H9 (cell line): ENCODE results near the gene PHF12. TPM values are rescaled to one million over a fixed set of nuclear protein-coding genes. Genes with fewer than 3 reads are reported as not detected.

Source experiments
- DNase-seq: peaks from one replicate; pipeline ENCODE4 v3.0.0-alpha.2; 2017
- H2AFZ ChIP-seq: one replicate; pipeline ENCODE4 v1.6.1; 2013; ENCODE audit warnings: mild to moderate bottlenecking, low read length, control low read depth, moderate library complexity
- H2AK5ac ChIP-seq: 2 replicates; pipeline ENCODE4 v1.6.1; 2013; ENCODE audit warnings: low read length, control low read depth, mixed read lengths; ENCODE audit not compliant: insufficient read length
- H2BK120ac ChIP-seq: one replicate; pipeline ENCODE4 v1.6.1; 2013; ENCODE audit warnings: low read depth, mild to moderate bottlenecking, low read length, control low read depth, inconsistent platforms; ENCODE audit not compliant: poor library complexity, severe bottlenecking
- H2BK12ac ChIP-seq: 2 replicates; pipeline ENCODE4 v1.6.1; 2013; ENCODE audit warnings: low read length, control low read depth, mixed read lengths, low read depth; ENCODE audit not compliant: insufficient read length
- H2BK15ac ChIP-seq: 2 replicates; pipeline ENCODE4 v1.6.1; 2013; ENCODE audit warnings: low read depth, low read length, control low read depth
- H2BK20ac ChIP-seq: one replicate; pipeline ENCODE4 v1.6.1; 2013; ENCODE audit warnings: low read depth, mild to moderate bottlenecking, low read length, control low read depth, inconsistent platforms; ENCODE audit not compliant: poor library complexity, severe bottlenecking
- H2BK5ac ChIP-seq: 2 replicates; pipeline ENCODE4 v1.6.1; 2013; ENCODE audit warnings: low read length, control low read depth, mixed read lengths; ENCODE audit not compliant: insufficient read length
- H3K14ac ChIP-seq: 2 replicates; pipeline ENCODE4 v1.6.1; 2013; ENCODE audit warnings: low read length, control low read depth; ENCODE audit not compliant: insufficient read depth
- H3K18ac ChIP-seq: 2 replicates; pipeline ENCODE4 v1.6.1; 2013; ENCODE audit warnings: low read depth, mild to moderate bottlenecking, mixed read lengths, low read length, control low read depth; ENCODE audit not compliant: insufficient read length
- H3K23ac ChIP-seq: 2 replicates; pipeline ENCODE4 v1.6.1; 2013; ENCODE audit warnings: low read length, control low read depth, mixed read lengths, low read depth; ENCODE audit not compliant: insufficient read length
- H3K23me2 ChIP-seq: 2 replicates; pipeline ENCODE4 v1.6.1; 2013; ENCODE audit warnings: low read depth, mild to moderate bottlenecking, mixed read lengths, low read length, control low read depth; ENCODE audit not compliant: insufficient read length, poor library complexity, severe bottlenecking
- H3K27ac ChIP-seq: 2 replicates; pipeline ENCODE4 v1.5.1; 2013; ENCODE audit warnings: low read length, control low read depth, mixed read lengths, low read depth; ENCODE audit not compliant: insufficient read length
- H3K27me3 ChIP-seq: 2 replicates; pipeline ENCODE4 v1.6.1; 2013; ENCODE audit warnings: low read length, control low read depth, inconsistent platforms; ENCODE audit not compliant: insufficient read depth
- H3K4ac ChIP-seq: 2 replicates; pipeline ENCODE4 v1.6.1; 2013; ENCODE audit warnings: low read depth, mild to moderate bottlenecking, control low read depth, inconsistent platforms, low read length, moderate library complexity
- H3K4me1 ChIP-seq: 2 replicates; pipeline ENCODE4 v1.6.1; 2013; ENCODE audit warnings: low read length, control low read depth, inconsistent platforms; ENCODE audit not compliant: insufficient read depth
- H3K4me2 ChIP-seq: 2 replicates; pipeline ENCODE4 v1.6.1; 2013; ENCODE audit warnings: low read length, control low read depth, mixed read lengths; ENCODE audit not compliant: insufficient read length, insufficient read depth
- H3K56ac ChIP-seq: 2 replicates; pipeline ENCODE4 v1.6.1; 2013; ENCODE audit warnings: low read depth, mild to moderate bottlenecking, mixed read lengths, low read length, control low read depth; ENCODE audit not compliant: insufficient read length
- H3K79me1 ChIP-seq: 2 replicates; pipeline ENCODE4 v1.6.1; 2013; ENCODE audit warnings: low read depth, mild to moderate bottlenecking, moderate library complexity, low read length, control low read depth, inconsistent platforms; ENCODE audit not compliant: insufficient read depth, poor library complexity, severe bottlenecking
- H3K79me2 ChIP-seq: 2 replicates; pipeline ENCODE4 v1.6.1; 2013; ENCODE audit warnings: low read length, control low read depth, inconsistent platforms; ENCODE audit not compliant: insufficient read depth
- H3K9ac ChIP-seq: 2 replicates; pipeline ENCODE4 v1.6.1; 2013; ENCODE audit warnings: low read length, control low read depth, mixed read lengths; ENCODE audit not compliant: insufficient read length; ENCODE audit errors: extremely low read depth
- H3K9me3 ChIP-seq: one replicate; pipeline ENCODE4 v1.6.1; 2013; ENCODE audit warnings: low read depth, low read length, inconsistent platforms; ENCODE audit not compliant: control insufficient read depth
- H3T11ph ChIP-seq: one replicate; pipeline ENCODE4 v1.6.1; 2013; ENCODE audit warnings: mild to moderate bottlenecking, low read length, control low read depth, inconsistent platforms
- H4K20me1 ChIP-seq: one replicate; pipeline ENCODE4 v1.6.1; 2013; ENCODE audit not compliant: control insufficient read depth, insufficient read length, insufficient read depth
- H4K5ac ChIP-seq: 2 replicates; pipeline ENCODE4 v1.6.1; 2013; ENCODE audit warnings: low read depth, mild to moderate bottlenecking, mixed read lengths, low read length, control low read depth; ENCODE audit not compliant: insufficient read length
- H4K8ac ChIP-seq: replicated peaks from 2 replicates; pipeline ENCODE4 v1.6.1; 2013; ENCODE audit warnings: low read length, control low read depth, mixed read lengths, low read depth; ENCODE audit not compliant: insufficient read length
- H4K91ac ChIP-seq: 2 replicates; pipeline ENCODE4 v1.6.1; 2013; ENCODE audit warnings: low read depth, mild to moderate bottlenecking, moderate library complexity, mixed read lengths, low read length, control low read depth; ENCODE audit not compliant: insufficient read length
- H3K27ac Mint-ChIP-seq, 3 experiments: 2 replicates in 2 of 3; 3 replicates in 1 of 3; pipeline ENCODE4 v1.8.0; 2020 to 2021; ENCODE audit warnings: mixed read lengths in 3 of 3, mild to moderate bottlenecking in 1 of 3, moderate library complexity in 1 of 3
- H3K27me3 Mint-ChIP-seq: 2 replicates; pipeline ENCODE4 v1.8.0; 2021; ENCODE audit warnings: low read depth, mild to moderate bottlenecking, moderate library complexity, mixed read lengths
- H3K36me3 Mint-ChIP-seq, 3 experiments: 2 replicates in 2 of 3; 3 replicates in 1 of 3; pipeline ENCODE4 v1.8.0; 2020 to 2021; ENCODE audit warnings: low read depth in 3 of 3, mixed read lengths in 3 of 3; ENCODE audit not compliant: insufficient read depth in 1 of 3
- H3K4me1 Mint-ChIP-seq, 2 experiments: 2 replicates each; pipeline ENCODE4 v1.8.0; 2020; ENCODE audit warnings: mixed read lengths in 2 of 2
- H3K4me3 Mint-ChIP-seq, 2 experiments: 2 replicates in 1 of 2; 3 replicates in 1 of 2; pipeline ENCODE4 v1.8.0; 2020 to 2021; ENCODE audit warnings: mild to moderate bottlenecking in 2 of 2, mixed read lengths in 2 of 2, moderate library complexity in 1 of 2
- H3K9me3 Mint-ChIP-seq, 2 experiments: 2 replicates in 1 of 2; 3 replicates in 1 of 2; pipeline ENCODE4 v1.8.0; 2020; ENCODE audit warnings: mild to moderate bottlenecking in 2 of 2, mixed read lengths in 2 of 2, moderate library complexity in 1 of 2
- CTCF ChIP-seq: fragments of 200-600 bp; sonication (generic); conservative IDR thresholded peaks from 3 replicates; pipeline ENCODE4 v1.8.0; 2021; ENCODE audit warnings: antibody characterized with exemption, mild to moderate bottlenecking
- WGBS: extraction: QIAGEN DNeasy Blood & Tissue Kit; methylation state at CpG from one replicate; pipeline ENCODE4 v1.1.7; 2013; ENCODE audit warnings: missing lambda C conversion rate, low lambda C conversion rate, mixed read lengths; ENCODE audit not compliant: insufficient read length; ENCODE audit errors: extremely low coverage; 5-methylcytosine and 5-hydroxymethylcytosine counted together
- total RNA-seq: library from RNA; stranded (reverse); gene quantifications from 2 replicates; pipeline ENCODE4 v1.2.1, GENCODE V29; 2021

PHF12 gene
- total RNA-seq, 1 experiment from 2014 or later: 62.1 TPM

- Histone ChIP-seq H3K23ac (no peak overlapping the region), H2BK15ac (no peak overlapping the region), H3K23me2 (no peaks in the 10 kb centered on the region), H3K4me1 (peaks cover 2% of the 10 kb centered on the region; the same call in 1 of the 2 replicates), H2BK20ac (no peak overlapping the region), H3K27ac (no peak overlapping the region), H3K14ac (no peak overlapping the region), H2BK12ac (no peak overlapping the region), H3K79me1 (no peaks in the 10 kb centered on the region), H4K8ac (no peak overlapping the region), H4K91ac (no peak overlapping the region), H4K20me1 (no peaks in the 10 kb centered on the region), H3K9me3 (no peaks in the 10 kb centered on the region), H2BK120ac (no peak overlapping the region), H3K79me2 (no peaks in the 10 kb centered on the region), H2BK5ac (no peak overlapping the region), H3K9ac (no peak overlapping the region), H3K18ac (no peak overlapping the region), H3K4ac (no peak overlapping the region), H2AFZ (no peak overlapping the region), H3T11ph (no peak overlapping the region), H4K5ac (no peak overlapping the region), H3K4me2 (no peak overlapping the region), H2AK5ac (no peak overlapping the region), H3K56ac (no peak overlapping the region), H3K27me3 (no peaks in the 10 kb centered on the region)
- no peak overlapping the region for H3K4me3 Mint-ChIP-seq
- no peaks in the 10 kb centered on the region for H3K36me3 Mint-ChIP-seq
- no peak for TF ChIP-seq CTCF
- DNase-seq: no peak
- no peak overlapping the region; a peak in 1 of 7 replicates for H3K27ac Mint-ChIP-seq
- no CpG with 5 or more reads among the region's 8 CpGs for WGBS
- H3K27me3 Mint-ChIP-seq: peaks cover 2% of the 10 kb centered on the region
- no peaks in the 10 kb centered on the region; a peak in 1 of 5 replicates for H3K9me3 Mint-ChIP-seq
- H3K4me1 Mint-ChIP-seq: peaks cover 23 to 34% of the 10 kb centered on the region in 2 experiments
Measured at GRCh38 chr17:28963841-28964240, 12.5 kb upstream of the PHF12 start.
